DOHH2 (cell line): Measurements from ENCODE around the gene ETFDH.

ENCODE experiments used
- H3F3A ChIP-seq: fragments of 200-600 bp; sonication (generic), shearing (Covaris generic); 2 replicates; pipeline ENCODE4 v1.6.0; 2016; ENCODE audit warnings: antibody characterized with exemption, mild to moderate bottlenecking; ENCODE audit not compliant: control insufficient read depth, insufficient read depth
- H3K27ac ChIP-seq: fragments of 200-600 bp; sonication (generic); 2 replicates; pipeline ENCODE4 v1.5.1; 2014; ENCODE audit warnings: low read depth, mild to moderate bottlenecking, low read length, moderate library complexity
- H3K27me3 ChIP-seq: fragments of 200-600 bp; sonication (generic); 2 replicates; pipeline ENCODE4 v1.6.1; 2014; ENCODE audit warnings: mild to moderate bottlenecking, low read length, mixed read lengths; ENCODE audit not compliant: control insufficient read depth
- H3K36me3 ChIP-seq: fragments of 200-600 bp; sonication (generic); 2 replicates; pipeline ENCODE4 v1.6.1; 2014; ENCODE audit warnings: mild to moderate bottlenecking, low read length, moderate library complexity, mixed read lengths; ENCODE audit not compliant: control insufficient read depth
- H3K4me1 ChIP-seq: fragments of 200-600 bp; sonication (generic); 2 replicates; pipeline ENCODE4 v1.6.1; 2014; ENCODE audit warnings: mild to moderate bottlenecking, low read length, mixed read lengths; ENCODE audit not compliant: control insufficient read depth
- H3K4me2 ChIP-seq: fragments of 200-600 bp; sonication (generic); 2 replicates; pipeline ENCODE4 v1.6.0; 2014; ENCODE audit warnings: mild to moderate bottlenecking, low read length, moderate library complexity
- H3K4me3 ChIP-seq: fragments of 200-600 bp; sonication (generic); 2 replicates; pipeline ENCODE4 v1.5.1; 2014; ENCODE audit warnings: mild to moderate bottlenecking, low read length, mixed read lengths
- H3K79me2 ChIP-seq: fragments of 200-600 bp; sonication (generic); 2 replicates; pipeline ENCODE4 v1.6.1; 2014; ENCODE audit warnings: mild to moderate bottlenecking, low read length, mixed read lengths; ENCODE audit not compliant: control insufficient read depth
- H3K9me2 ChIP-seq: fragments of 200-600 bp; sonication (generic); replicated peaks from 2 replicates; pipeline ENCODE4 v1.6.1; 2014; ENCODE audit warnings: mild to moderate bottlenecking, low read length, mixed read lengths; ENCODE audit not compliant: control insufficient read depth
- H3K9me3 ChIP-seq: fragments of 200-600 bp; sonication (generic); 2 replicates; pipeline ENCODE4 v1.6.1; 2014; ENCODE audit warnings: antibody characterized with exemption, low read length, mixed read lengths; ENCODE audit not compliant: control insufficient read depth, insufficient read depth
- H4K20me1 ChIP-seq: fragments of 200-600 bp; sonication (generic); 2 replicates; pipeline ENCODE4 v1.6.0; 2014; ENCODE audit warnings: low read depth, mild to moderate bottlenecking, antibody characterized with exemption, low read length, moderate library complexity; ENCODE audit not compliant: control insufficient read depth, insufficient read depth
- EZH2phosphoT487 ChIP-seq: fragments of 200-600 bp; sonication (generic); IDR thresholded peaks from 2 replicates; pipeline ENCODE4 v1.6.1; 2017; ENCODE audit warnings: borderline replicate concordance, mild to moderate bottlenecking, antibody characterized with exemption, low read length, moderate library complexity, mixed read lengths
- TF ChIP-seq, protein P1 (sequence below): fragments of 200-600 bp; sonication (generic); IDR thresholded peaks from one replicate; pipeline ENCODE4 v1.5.1; 2014; ENCODE audit warnings: antibody characterized with exemption, mild to moderate bottlenecking, low read depth, low read length; ENCODE audit not compliant: poor library complexity, severe bottlenecking

Gene ETFDH

DNA sequence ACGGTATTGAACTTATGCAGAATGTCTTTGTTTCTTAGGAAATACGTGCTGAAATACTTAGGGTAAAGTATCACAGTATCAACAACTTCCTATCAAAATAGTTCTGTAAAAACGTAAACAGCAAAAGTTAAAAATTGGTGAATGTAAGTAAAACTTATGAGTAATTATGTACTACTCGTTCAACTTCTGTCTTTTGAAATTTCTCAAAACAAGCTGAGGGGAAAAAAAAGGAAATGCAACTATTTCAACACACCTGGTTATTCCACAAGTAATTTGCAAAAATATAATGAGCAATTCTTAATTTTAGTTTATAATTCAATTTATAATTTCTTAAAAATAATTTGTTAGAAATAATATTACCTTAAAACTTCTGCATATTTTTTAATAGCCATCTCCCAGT is 42.8 kb downstream of the ETFDH start:
- no peak overlapping the region for H3K4me3 ChIP-seq
- no peaks in the 10 kb centered on the region for H3K27me3 ChIP-seq
- peaks cover 94% of the 10 kb centered on the region for H3K36me3 ChIP-seq
- TF ChIP-seq, protein P1, sequence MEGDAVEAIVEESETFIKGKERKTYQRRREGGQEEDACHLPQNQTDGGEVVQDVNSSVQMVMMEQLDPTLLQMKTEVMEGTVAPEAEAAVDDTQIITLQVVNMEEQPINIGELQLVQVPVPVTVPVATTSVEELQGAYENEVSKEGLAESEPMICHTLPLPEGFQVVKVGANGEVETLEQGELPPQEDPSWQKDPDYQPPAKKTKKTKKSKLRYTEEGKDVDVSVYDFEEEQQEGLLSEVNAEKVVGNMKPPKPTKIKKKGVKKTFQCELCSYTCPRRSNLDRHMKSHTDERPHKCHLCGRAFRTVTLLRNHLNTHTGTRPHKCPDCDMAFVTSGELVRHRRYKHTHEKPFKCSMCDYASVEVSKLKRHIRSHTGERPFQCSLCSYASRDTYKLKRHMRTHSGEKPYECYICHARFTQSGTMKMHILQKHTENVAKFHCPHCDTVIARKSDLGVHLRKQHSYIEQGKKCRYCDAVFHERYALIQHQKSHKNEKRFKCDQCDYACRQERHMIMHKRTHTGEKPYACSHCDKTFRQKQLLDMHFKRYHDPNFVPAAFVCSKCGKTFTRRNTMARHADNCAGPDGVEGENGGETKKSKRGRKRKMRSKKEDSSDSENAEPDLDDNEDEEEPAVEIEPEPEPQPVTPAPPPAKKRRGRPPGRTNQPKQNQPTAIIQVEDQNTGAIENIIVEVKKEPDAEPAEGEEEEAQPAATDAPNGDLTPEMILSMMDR: no peak
- TF ChIP-seq EZH2phosphoT487: no peak
- H3K27ac ChIP-seq: no peak overlapping the region
- no peaks in the 10 kb centered on the region for H3F3A ChIP-seq
- H3K79me2 ChIP-seq: peaks cover 2% of the 10 kb centered on the region; the same call in 1 of the 2 replicates
- no peaks in the 10 kb centered on the region for H3K9me3 ChIP-seq
- H4K20me1 ChIP-seq: no peaks in the 10 kb centered on the region
- no peak overlapping the region for H3K4me2 ChIP-seq
- H3K9me2 ChIP-seq: no peaks in the 10 kb centered on the region
- no peaks in the 10 kb centered on the region for H3K4me1 ChIP-seq

DNA sequence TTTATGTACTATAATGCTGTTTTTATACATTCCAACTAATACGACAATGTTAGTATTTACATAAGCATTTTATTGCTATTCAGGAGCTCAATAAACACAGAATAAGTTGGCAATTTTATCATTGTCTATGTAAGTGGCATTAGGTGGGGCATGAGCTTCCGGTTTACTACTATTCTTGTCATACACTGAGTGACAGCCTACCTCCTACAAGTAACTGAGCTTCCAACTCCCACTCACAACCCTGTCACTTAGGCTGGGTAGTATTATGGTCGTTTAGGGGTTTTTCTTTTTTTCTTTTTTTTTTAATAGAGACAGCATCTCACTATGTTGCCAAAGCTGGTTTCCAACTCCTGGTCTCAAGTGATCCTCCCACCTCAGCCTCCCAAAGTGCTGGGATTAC is 43.7 kb downstream of the ETFDH start:
- H3K9me3 ChIP-seq: no peaks in the 10 kb centered on the region
- H3K36me3 ChIP-seq: peaks cover 90% of the 10 kb centered on the region
- H3K9me2 ChIP-seq: no peaks in the 10 kb centered on the region
- no peaks in the 10 kb centered on the region for H3K27me3 ChIP-seq
- TF ChIP-seq, protein P1: no peak
- TF ChIP-seq EZH2phosphoT487: no peak
- no peak overlapping the region for H3K27ac ChIP-seq
- no peak overlapping the region for H3K4me3 ChIP-seq
- H3K4me2 ChIP-seq: no peak overlapping the region
- H3F3A ChIP-seq: no peaks in the 10 kb centered on the region
- H4K20me1 ChIP-seq: no peaks in the 10 kb centered on the region
- peaks cover 3% of the 10 kb centered on the region; the same call in 1 of the 2 replicates for H3K79me2 ChIP-seq
- H3K4me1 ChIP-seq: no peaks in the 10 kb centered on the region

DNA sequence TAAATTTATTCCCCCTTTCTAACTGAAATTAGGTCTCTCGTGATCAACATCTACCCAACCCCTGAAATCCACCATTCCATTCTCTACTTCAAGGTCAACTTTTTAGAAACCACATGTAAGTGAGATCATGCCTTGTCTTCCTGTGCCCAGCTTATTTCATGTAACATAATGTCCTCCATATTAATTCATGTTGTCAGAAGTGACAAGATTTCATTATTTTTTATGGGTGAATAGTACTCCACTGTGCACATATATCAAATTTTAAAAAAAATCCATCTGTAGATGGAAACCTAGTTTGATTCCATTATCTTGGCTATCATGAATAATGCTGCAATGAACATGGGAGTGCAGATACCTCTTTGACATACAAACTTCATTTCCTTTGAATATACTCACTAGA is 49.6 kb downstream of the ETFDH start:
- H4K20me1 ChIP-seq: no peaks in the 10 kb centered on the region
- H3K79me2 ChIP-seq: peaks cover 30% of the 10 kb centered on the region
- peak overlapping the region; percentile 94 for H3K4me3 ChIP-seq
- no peaks in the 10 kb centered on the region; the same call in 1 of the 2 replicates for H3K27me3 ChIP-seq
- H3K4me1 ChIP-seq: peaks cover 17% of the 10 kb centered on the region
- H3K9me3 ChIP-seq: no peaks in the 10 kb centered on the region
- H3K36me3 ChIP-seq: peaks cover 51% of the 10 kb centered on the region
- H3K27ac ChIP-seq: no peak overlapping the region
- H3K4me2 ChIP-seq: peak overlapping the region; percentile 99
- no peaks in the 10 kb centered on the region for H3F3A ChIP-seq
- TF ChIP-seq EZH2phosphoT487: no peak
- TF ChIP-seq, protein P1: no peak
- no peaks in the 10 kb centered on the region for H3K9me2 ChIP-seq
